Amniotic epithelial cell (primary cell): ENCODE results near the gene GBE1.

Source experiments
- DNase-seq: peaks from one replicate; pipeline ENCODE4 v3.0.0-alpha.2; 2010; ENCODE audit warnings: low read depth

The GBE1 gene

DNA sequence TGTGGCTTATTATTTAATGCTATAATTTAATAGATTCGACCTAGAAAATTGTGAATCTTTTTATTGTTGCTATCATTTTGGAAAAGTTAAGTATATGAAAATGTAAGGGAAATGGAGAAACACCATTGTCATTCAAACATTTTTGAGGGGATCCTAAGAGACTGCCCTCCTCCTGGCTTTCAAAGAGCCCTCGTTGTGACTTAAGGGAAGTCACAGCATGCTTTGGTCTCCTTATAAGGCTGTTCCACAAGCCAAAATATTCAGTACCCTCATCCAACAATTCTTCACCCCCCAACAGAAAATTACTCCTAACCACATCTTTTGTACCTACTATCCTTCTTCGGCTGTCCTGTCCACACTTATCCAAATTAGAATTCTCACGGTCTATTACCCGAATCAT is 140.2 kb downstream of the GBE1 start:
- no peak for DNase-seq

DNA sequence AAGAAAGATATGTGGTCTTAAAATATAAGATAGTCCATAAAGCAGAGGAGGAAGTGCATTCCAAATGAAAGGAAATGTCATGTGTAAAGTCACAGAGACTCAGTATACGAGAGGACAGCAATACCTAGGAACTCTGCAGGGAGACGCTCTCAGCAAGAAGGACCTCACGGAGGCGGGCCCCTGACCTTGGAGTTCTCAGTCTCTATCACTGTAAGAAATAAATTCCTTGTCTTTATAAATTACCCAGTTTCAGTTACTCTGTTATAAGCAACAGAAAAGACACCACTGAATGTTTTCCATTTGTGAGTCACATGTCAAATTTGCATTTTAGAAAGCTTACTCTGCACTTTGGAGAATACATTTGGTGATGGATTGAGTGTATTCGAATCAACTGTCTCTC is 140.6 kb downstream of the GBE1 start:
- DNase-seq: no peak

DNA sequence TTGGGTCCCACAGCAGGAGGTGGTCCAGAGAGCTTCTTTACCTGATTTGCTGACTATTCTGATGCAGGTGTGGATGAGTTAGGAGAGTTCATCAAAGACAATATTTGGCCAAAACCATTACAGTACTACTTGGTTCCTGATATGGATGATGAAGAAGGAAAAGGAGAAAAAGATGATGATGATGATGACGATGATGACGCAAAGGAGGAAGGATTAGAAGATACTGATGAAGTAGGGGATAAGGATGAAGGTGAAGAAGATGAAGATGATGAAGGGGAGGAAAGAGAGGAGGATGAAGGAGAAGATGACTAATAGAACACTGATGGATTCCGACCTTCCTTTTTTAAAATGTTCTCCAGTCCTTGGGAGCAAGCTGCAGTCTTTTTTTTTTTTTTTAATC is 148.7 kb downstream of the GBE1 start:
- DNase-seq: no peak

DNA sequence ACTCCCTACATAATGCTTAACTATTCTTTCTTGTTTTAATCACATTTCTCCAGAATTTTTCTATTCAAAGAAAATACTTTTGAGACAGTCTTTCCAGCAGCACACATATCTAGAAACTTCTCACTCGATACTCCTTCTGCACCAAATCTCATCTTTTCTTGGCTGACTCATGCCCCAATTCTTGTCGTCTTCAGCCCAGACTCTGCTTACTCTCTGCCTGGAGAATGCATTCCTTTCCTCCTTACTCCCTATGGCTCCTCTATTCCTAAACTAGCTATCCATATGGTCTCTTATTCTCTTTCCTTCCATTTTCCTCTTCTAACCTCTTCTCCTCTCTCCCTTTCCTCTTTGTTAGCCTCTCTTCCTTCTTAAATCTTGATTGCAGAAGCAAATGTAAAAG is 158.7 kb downstream of the GBE1 start:
- DNase-seq: peak; percentile 32

- DNase-seq: no peak
Measured at GRCh38 chr3:81601707-81602305, 159.6 kb downstream of the GBE1 start.

DNA sequence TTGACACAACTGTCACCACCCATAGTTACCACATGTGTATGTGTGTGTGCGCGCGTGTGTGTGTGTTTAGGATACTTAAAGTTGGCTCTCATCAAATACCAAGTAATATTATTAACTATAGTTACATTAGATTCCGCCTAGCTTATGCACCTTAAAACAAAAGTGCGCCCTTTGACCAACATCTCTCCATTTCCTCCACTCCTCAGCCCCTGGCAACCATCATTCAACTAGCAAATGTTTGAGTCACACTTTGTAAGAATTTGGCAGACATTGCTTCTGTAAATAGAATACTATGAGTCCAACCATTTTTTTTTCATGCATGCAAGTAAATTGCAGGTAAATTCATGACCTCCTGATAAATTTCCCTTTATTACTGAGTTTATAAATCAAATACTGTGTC is 169.3 kb downstream of the GBE1 start:
- peak; percentile 24 for DNase-seq

DNA sequence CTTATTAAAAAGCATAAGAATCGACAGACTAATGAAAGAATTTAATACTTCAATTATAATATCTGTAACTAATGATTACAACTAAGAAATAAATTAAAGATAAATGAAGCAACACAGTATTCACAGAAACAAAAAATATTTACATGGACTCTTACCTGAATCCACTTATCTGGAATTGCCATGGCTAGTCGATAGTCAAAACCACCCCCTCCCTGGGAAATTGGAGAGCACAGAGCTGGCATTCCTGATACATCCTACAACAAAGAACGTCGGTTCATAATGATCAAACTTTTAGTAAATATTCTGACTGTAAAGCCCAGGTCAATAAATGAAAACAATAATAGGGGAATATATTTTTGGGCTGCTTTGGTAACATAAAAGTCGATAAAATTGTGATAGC is 175.5 kb downstream of the GBE1 start:
- DNase-seq: no peak

DNA sequence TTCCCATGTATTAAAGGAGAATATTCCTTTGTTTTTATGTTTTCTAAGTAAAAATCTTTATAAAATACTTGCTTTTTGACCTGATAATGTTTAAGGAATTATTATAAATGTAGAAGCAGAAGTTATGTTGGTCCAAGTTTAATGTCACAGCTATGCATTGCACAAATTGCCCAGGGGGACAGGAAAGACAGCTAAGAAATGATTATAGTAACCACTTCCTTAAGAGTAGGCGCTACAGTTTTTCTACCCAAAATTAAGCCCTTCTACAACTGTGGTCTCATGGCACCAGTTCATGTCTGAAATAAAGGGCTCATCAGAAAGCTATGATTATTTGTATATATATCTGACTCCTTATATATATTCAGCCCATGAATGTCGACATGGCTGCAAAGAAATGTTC is 176.4 kb downstream of the GBE1 start:
- DNase-seq: no peak

GRCh38 chr3:81581966-81582599 is 179.4 kb downstream of the GBE1 start:
- DNase-seq: peak; percentile 44

DNA sequence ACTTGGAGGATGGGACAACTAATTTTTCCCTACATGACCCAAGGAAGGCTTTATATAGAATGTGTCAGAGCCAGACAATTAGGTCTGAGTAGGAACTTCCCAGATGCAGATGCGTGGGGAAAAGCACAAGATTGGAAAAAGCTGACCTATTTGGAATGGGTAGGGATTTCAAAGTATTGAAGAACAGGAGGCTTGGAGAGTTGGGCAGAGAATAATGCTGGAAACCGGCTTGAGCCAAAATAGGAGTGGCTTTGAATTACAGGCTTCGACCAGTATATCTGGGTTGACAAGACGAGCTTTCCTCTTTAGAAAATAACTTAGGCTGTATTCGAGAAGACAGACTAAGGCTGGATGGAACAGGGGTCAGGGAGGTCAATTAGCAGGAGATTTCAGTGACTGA is 181.1 kb downstream of the GBE1 start:
- DNase-seq: no peak

GRCh38 chr3:81579744-81580143 is 181.7 kb downstream of the GBE1 start:
- no peak for DNase-seq

DNA sequence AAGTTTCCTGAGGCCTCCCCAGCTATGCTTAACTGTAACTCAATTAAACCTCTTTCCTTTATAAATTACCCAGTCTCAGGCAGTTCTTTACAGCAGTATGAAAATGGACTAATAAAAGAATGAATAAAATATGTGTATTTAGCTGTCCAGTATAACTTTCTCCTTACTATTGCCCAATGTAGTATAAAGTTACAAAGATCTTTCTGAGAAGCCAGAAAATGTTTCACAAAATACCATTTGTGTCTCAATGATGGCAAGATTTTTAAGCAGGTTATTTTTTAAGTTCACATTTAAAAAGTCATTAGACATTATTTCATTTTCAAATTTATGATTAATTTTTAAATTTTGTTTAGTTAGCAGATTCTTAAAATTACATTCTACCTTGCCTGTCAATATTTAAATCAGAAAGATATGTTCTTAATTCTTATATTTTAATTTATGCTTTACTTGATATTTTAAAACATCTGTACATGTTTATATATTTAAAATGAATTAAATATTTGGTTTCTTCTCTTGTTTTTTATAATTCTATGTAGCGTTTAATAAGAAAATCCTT is 189.2 kb downstream of the GBE1 start:
- DNase-seq: no peak

- DNase-seq: no peak
Measured at GRCh38 chr3:81568378-81568777, 193.1 kb downstream of the GBE1 start.

DNA sequence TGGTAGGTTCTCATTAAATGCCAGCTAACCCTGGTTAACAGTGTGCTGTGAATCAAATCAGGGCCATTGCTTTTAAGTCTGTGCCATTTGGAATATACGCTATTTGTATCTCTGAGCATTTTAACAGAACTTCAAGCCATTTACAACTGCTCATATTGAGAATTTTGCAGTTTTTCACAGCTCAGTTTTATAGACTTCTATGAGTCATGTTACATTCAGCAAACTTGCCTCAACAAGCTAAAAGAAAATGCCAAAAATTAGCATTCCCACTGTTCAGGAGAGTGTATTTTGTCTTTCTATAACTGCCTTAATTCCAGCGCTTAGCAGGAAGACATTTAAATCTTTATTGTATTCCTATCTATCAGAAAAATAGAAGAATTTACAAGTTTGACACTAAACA is 196.4 kb downstream of the GBE1 start:
- no peak for DNase-seq

DNA sequence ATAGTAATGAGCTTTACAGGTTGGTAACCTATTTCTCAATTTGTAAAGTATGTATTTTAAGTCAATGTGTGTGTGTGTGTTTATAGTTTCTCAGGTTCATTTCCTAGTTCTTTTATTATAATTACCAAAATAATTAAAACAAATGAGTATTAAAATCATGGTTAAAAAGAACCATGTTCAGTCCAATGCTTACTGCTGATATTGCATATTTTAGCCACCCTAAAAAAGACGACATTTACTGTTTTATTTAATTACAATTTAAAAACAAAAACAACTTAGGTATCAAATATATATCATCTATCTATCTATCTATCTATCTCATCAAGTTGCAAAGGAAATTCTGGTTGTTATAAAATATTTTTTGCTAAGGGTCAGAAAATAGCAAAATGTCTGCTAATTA is 203.3 kb downstream of the GBE1 start:
- no peak for DNase-seq

DNA sequence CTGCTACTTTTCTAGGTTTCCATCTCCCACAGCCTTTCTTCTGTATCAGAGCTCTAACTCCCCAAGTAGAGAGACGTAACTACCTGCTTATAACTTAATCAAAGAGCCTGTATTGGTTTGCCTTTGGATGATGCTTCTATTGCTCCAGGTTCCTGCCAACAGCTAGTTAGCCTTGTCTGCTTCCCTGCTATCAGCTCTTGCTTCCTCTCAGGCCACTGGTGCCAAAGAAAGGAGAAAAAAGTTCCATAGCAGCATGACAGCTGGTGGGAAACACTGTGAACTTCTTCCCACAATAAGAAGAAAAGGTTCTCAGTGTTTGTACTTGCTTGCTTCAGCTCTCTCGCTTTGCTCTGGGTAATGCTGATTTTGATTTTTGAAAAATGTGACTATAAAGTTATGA is 206.6 kb downstream of the GBE1 start:
- no peak for DNase-seq

DNA sequence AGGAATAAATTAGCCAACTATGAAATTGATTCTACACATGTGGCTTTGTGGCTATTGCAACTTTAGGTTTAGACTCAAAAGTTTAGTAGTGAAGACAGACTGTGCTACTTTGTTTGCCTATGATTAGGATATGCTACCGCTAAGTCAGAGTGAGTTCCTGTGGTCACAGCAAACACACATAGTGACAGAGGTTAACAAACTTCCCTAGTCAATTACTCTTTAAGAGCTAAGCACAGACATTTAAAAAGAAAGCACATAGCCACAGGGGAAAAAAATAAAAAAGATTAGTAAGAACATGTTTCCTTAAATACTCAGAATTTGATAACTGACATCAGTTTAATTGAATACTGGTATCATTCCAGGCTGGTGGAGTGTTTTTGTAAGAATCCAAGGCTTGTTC is 207.1 kb downstream of the GBE1 start:
- peak; percentile 15 for DNase-seq

DNA sequence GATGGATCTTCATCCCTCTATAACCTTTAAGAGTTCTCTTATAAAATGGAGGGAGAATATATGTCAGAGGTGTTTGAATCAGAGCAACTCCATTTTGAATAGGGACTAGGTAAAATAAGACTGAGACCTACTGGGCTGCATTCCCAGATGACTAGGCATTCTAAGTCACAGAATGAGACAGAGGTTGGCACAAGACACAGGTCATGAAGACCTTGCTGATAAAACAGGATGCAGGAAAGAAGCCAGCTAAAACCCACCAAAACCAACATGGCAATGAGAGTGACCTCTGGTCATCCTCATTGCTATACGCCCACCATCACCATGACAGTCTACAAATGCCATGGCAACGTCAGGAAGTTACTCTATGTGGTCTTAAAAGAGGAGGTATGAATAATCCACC is 211.0 kb downstream of the GBE1 start:
- DNase-seq: no peak

- DNase-seq: no peak
Measured at GRCh38 chr3:81549831-81550230, 211.6 kb downstream of the GBE1 start.

- no peak for DNase-seq
Measured at GRCh38 chr3:81549388-81549787, 212.1 kb downstream of the GBE1 start.

GRCh38 chr3:81545572-81545971 is 215.9 kb downstream of the GBE1 start:
- peak; percentile 81 for DNase-seq

DNA sequence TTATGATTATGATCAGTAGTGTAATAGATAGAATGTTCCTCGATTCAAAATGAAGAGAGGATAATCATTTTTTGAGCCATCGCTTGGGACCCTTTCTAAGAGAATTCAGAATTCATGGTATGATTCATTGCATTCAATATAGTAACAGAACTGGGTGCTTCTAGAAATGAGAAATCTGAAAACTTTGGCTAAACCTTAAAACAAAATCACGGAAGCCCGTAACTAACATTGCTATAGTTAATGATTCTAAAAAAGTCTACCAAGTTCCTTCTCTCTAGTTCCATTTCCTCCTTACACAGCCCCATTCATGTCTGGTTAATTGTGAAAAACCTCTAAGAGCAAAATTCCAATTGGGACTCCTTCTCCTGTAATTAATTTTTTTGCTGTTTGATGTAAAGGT is 217.1 kb downstream of the GBE1 start:
- no peak for DNase-seq

GRCh38 chr3:81540787-81541186 is 220.7 kb downstream of the GBE1 start:
- DNase-seq: no peak

- no peak for DNase-seq
Measured at GRCh38 chr3:81531846-81532245, 229.6 kb downstream of the GBE1 start.
